Lower leg skin (tissue), 4 donors: Measurements from ENCODE around the gene FKBP1A. TPM values are rescaled to one million over a fixed set of nuclear protein-coding genes. Genes with fewer than 3 reads are reported as not detected.

Experiments used
- DNase-seq, 2 donors: peaks; one replicate each; pipeline ENCODE4 v3.0.0-alpha.2; 2019; ENCODE audit warnings: low spot score in 2 of 2
- H3K4me3 ChIP-seq: fragments of 200-600 bp; sonication (generic); 2 replicates; pipeline ENCODE4 v1.5.1; 2017; ENCODE audit warnings: mild to moderate bottlenecking, low read depth; ENCODE audit not compliant: poor library complexity, severe bottlenecking
- POLR2A ChIP-seq, 2 donors: fragments of 450-650 bp; IDR thresholded peaks; one replicate each; pipeline ENCODE4 v1.6.1; 2016 to 2017; ENCODE audit warnings: antibody characterized with exemption in 2 of 2, mild to moderate bottlenecking in 1 of 2, moderate library complexity in 1 of 2
- WGBS, 2 donors: methylation state at CpG; one replicate each; pipeline ENCODE4 v1.1.5; 2018; 5-methylcytosine and 5-hydroxymethylcytosine counted together
- intact Hi-C: fragments of 100-400 bp; cut with DNase I; formaldehyde crosslinking; loops from one replicate; pipeline ENCODE4 v1.15.0; 2023; ENCODE audit warnings: low total_unique reads
- total RNA-seq, 4 donors: library from RNA; depleted of rRNA; stranded (reverse); fragments of >200 nt; gene quantifications; one replicate each; pipeline ENCODE4 v1.1.0, GENCODE V29; 2016
- TF ChIP-seq, protein P1 (sequence below), 3 donors: fragments of 450-650 bp; IDR thresholded peaks; one replicate each; pipeline ENCODE4 v1.5.1; 2016; ENCODE audit warnings: antibody characterized with exemption in 3 of 3, mild to moderate bottlenecking in 3 of 3, moderate library complexity in 2 of 3

The FKBP1A gene
- total RNA-seq, 4 donors from 2014 or later: 72.6 to 133 (median 87.5) TPM

GRCh38 chr20:1373614-1374013 is 19.2 kb downstream of the FKBP1A start:
- intact Hi-C loops: no loop called here
- DNase-seq: no peak
- TF ChIP-seq, protein P1, sequence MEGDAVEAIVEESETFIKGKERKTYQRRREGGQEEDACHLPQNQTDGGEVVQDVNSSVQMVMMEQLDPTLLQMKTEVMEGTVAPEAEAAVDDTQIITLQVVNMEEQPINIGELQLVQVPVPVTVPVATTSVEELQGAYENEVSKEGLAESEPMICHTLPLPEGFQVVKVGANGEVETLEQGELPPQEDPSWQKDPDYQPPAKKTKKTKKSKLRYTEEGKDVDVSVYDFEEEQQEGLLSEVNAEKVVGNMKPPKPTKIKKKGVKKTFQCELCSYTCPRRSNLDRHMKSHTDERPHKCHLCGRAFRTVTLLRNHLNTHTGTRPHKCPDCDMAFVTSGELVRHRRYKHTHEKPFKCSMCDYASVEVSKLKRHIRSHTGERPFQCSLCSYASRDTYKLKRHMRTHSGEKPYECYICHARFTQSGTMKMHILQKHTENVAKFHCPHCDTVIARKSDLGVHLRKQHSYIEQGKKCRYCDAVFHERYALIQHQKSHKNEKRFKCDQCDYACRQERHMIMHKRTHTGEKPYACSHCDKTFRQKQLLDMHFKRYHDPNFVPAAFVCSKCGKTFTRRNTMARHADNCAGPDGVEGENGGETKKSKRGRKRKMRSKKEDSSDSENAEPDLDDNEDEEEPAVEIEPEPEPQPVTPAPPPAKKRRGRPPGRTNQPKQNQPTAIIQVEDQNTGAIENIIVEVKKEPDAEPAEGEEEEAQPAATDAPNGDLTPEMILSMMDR (IDR thresholded peaks at IDR 0.05): no peak
- TF ChIP-seq POLR2A (IDR thresholded peaks at IDR 0.05): no peak
- no peak overlapping the region for H3K4me3 ChIP-seq
- WGBS, 2 donors: 63 to 72% methylated on average over 4 of the region's 4 CpGs

GRCh38 chr20:1373036-1373435 is 19.8 kb downstream of the FKBP1A start:
- no peak overlapping the region for H3K4me3 ChIP-seq
- WGBS, 2 donors: 83 to 87% methylated on average over 3 of the region's 3 CpGs
- no peak for DNase-seq
- TF ChIP-seq, protein P1 (IDR thresholded peaks at IDR 0.05): no peak
- no peak for TF ChIP-seq POLR2A (IDR thresholded peaks at IDR 0.05)
- intact Hi-C loops: no loop called here

DNA sequence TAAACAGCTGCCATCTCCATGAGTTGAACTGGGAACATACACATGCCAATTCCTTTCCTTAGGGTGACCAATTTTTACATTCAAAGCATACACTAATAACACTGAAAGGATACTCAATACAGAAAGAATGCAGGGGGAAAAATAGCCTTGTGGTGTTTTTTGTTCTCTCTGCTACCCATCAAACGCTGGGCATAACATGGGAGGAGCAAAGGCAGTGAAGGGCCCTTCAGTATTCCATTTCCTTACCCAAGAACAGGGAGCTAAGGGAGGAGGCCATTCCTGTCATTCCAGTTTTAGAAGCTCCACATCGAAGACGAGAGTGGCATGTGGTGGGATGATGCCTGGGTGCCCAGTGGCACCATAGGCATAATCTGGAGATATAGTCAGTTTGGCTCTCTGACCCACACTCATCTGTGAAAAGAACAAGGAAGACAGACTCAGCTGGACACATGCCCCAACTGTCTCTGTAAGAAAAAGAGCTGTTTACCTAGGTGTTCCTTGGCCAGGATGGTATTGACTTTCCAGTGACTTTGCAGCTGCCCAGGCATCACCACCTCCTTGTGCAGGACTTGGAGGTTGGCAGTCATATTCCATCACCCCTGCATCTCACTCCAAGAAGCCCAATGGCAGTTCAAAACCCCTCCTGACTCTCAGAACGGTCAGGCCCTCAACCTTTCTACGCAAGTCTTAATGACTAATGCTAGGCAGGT is 20.9 kb downstream of the FKBP1A start:
- H3K4me3 ChIP-seq: no peak overlapping the region
- 81 to 82% methylated on average over 5 of the region's 5 CpGs for WGBS, 2 donors
- TF ChIP-seq, protein P1 (IDR thresholded peaks at IDR 0.05): no peak
- TF ChIP-seq POLR2A (IDR thresholded peaks at IDR 0.05): no peak
- no peak for DNase-seq
- intact Hi-C loops: no loop called here

GRCh38 chr20:1371202-1371782 is 21.6 kb downstream of the FKBP1A start:
- TF ChIP-seq, protein P1 (IDR thresholded peaks at IDR 0.05): no peak
- TF ChIP-seq POLR2A (IDR thresholded peaks at IDR 0.05): no peak
- H3K4me3 ChIP-seq: no peak overlapping the region
- intact Hi-C loops: no loop called here
- DNase-seq: no peak
- WGBS, 2 donors: 68 to 76% methylated on average over 3 of the region's 3 CpGs

DNA sequence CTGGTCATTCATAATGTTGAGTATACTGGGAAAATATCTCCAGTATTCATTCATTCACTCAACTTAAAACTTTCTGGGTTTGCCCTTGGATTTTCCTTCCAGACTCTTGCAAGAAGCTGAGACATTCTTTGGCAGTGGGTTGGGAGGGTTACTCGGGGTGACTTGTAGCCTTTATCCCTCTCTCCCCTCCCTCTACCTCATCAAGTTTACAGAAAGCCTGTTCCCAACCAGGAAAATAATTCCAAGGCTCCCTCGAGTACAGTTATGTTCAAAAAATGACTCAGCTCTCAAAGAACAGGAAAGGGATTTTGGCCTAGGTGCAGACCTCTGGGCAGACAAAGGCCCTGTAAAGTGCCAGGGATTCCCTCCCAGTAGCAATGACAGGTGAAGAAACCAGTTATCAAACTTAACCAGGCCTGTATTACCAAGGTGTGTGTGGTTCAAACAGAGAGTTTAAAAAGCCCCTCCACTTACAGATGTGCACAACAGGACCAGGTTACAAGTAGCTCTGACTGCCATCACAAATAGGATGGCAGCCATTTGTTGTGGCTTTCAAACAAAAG is 22.2 kb downstream of the FKBP1A start:
- intact Hi-C loops: no loop called here
- DNase-seq: no peak
- TF ChIP-seq POLR2A (IDR thresholded peaks at IDR 0.05): no peak
- TF ChIP-seq, protein P1 (IDR thresholded peaks at IDR 0.05): no peak
- H3K4me3 ChIP-seq: no peak overlapping the region
- WGBS, 2 donors: 23 to 33% methylated on average over 2 of the region's 2 CpGs
